K562 (cell line): ENCODE measurements around the gene POLR2L. TPM values are rescaled to one million over a fixed set of nuclear protein-coding genes. Genes with fewer than 3 reads are reported as not detected.
A peak's percentile ranks its signal among the peaks of the same experiment; 100 is the strongest.

Experiments
- HDAC2 ChIP-seq: fragments of 450-650 bp; IDR thresholded peaks from 2 replicates; pipeline ENCODE4 v1.6.1; 2016; ENCODE audit warnings: mild to moderate bottlenecking
- MEF2D ChIP-seq: conservative IDR thresholded peaks from 2 replicates; pipeline ENCODE4 v1.6.1; 2016; ENCODE audit warnings: low read depth, missing genetic modification characterization, missing compliant biosample characterization
- SMAD4 ChIP-seq: fragments of 250-450 bp; sonication (Bioruptor Pico); conservative IDR thresholded peaks from 2 replicates; pipeline ENCODE4 v1.8.0; 2021; ENCODE audit warnings: inconsistent platforms, mild to moderate bottlenecking, moderate library complexity
- SMARCC2 ChIP-seq: fragments of 450-650 bp; IDR thresholded peaks from 2 replicates; pipeline ENCODE4 v1.6.1; 2017; ENCODE audit warnings: antibody characterized with exemption, moderate library complexity, mild to moderate bottlenecking, low read depth
- TFAM ChIP-seq: fragments of 250-450 bp; sonication (Bioruptor Pico); conservative IDR thresholded peaks from 2 replicates; pipeline ENCODE4 v1.5.0; 2021; ENCODE audit warnings: mild to moderate bottlenecking, moderate library complexity
- ZNF316 ChIP-seq: fragments of 450-650 bp; IDR thresholded peaks from 2 replicates; pipeline ENCODE4 v1.6.1; 2016
- polyA plus RNA-seq, 8 experiments: library from polyadenylated mRNA; depleted of rRNA in 4 of 8; stranded (reverse) in 5 of 8; unstranded in 3 of 8; fragments of >200 nt; fragmentation: Nextera tagmentation in 2 of 8; fragmentation: Illumina TruSeq in 1 of 8; extraction: Ambion mirVana in 2 of 8; extraction: Trizol in 1 of 8; gene quantifications; 2 replicates each; pipeline versions ENCODE4 v1.2.1 to v1.2.3, GENCODE V29; 2011 to 2014; ENCODE audit warnings: inconsistent platforms in 1 of 8, missing spikeins in 1 of 8
- total RNA-seq, 7 experiments: library from RNA; depleted of rRNA in 6 of 7; stranded (reverse); fragments of >200 nt in 6 of 7; fragmentation: Illumina TruSeq in 2 of 7; extraction: Trizol in 2 of 7; gene quantifications; 2 replicates each; pipeline versions ENCODE4 v1.2.1 to v1.2.3, GENCODE V29; 2011 to 2021; ENCODE audit warnings: low replicate concordance in 1 of 7
- TF ChIP-seq, protein P1 (sequence below), 2 experiments: fragments of 450-650 bp; IDR thresholded peaks; 2 replicates each; pipeline ENCODE4 v1.6.1; 2018; ENCODE audit warnings: mild to moderate bottlenecking in 2 of 2, low read depth in 1 of 2; ENCODE audit not compliant: partially characterized antibody in 2 of 2
- TF ChIP-seq, protein P2 (sequence below): fragments of 450-650 bp; IDR thresholded peaks from 2 replicates; pipeline ENCODE4 v1.6.1; 2017; ENCODE audit warnings: antibody characterized with exemption
- TF ChIP-seq, protein P3 (sequence below), 3 experiments: fragments of 200-800 bp in 1 of 3; fragments of 250-450 bp in 1 of 3; fragments of 450-650 bp in 1 of 3; sonication (Bioruptor Pico) in 1 of 3; sonication (Bioruptor generic) in 1 of 3; formaldehyde crosslinking in 1 of 3; IDR thresholded peaks; 2 replicates each; pipeline versions ENCODE4 v1.6.1 to v1.8.0; 2016 to 2022; ENCODE audit warnings: mild to moderate bottlenecking in 2 of 3, missing genetic modification characterization in 2 of 3, missing compliant biosample characterization in 1 of 3, moderate library complexity in 1 of 3
- TF ChIP-seq, protein P4 (sequence below), 2 experiments: fragments of 250-450 bp in 1 of 2; fragments of 450-650 bp in 1 of 2; sonication (Bioruptor Pico) in 1 of 2; IDR thresholded peaks; 2 replicates each; pipeline versions ENCODE4 v1.6.1 to v1.8.0; 2016 to 2021; ENCODE audit warnings: mild to moderate bottlenecking in 2 of 2, moderate library complexity in 2 of 2, missing compliant biosample characterization in 1 of 2, missing genetic modification characterization in 1 of 2
- TF ChIP-seq, protein P5 (sequence below): fragments of 250-450 bp; sonication (Bioruptor Pico); IDR thresholded peaks from 2 replicates; pipeline ENCODE4 v1.8.0; 2022; ENCODE audit warnings: inconsistent platforms, mild to moderate bottlenecking, moderate library complexity, borderline replicate concordance

The POLR2L gene
- total and polyA plus RNA-seq, 9 of the 15 experiments (the other 6 are each of a cell fraction or from before 2014, with no cell fraction given), result 38.3 to 688 (median 108) TPM

DNA sequence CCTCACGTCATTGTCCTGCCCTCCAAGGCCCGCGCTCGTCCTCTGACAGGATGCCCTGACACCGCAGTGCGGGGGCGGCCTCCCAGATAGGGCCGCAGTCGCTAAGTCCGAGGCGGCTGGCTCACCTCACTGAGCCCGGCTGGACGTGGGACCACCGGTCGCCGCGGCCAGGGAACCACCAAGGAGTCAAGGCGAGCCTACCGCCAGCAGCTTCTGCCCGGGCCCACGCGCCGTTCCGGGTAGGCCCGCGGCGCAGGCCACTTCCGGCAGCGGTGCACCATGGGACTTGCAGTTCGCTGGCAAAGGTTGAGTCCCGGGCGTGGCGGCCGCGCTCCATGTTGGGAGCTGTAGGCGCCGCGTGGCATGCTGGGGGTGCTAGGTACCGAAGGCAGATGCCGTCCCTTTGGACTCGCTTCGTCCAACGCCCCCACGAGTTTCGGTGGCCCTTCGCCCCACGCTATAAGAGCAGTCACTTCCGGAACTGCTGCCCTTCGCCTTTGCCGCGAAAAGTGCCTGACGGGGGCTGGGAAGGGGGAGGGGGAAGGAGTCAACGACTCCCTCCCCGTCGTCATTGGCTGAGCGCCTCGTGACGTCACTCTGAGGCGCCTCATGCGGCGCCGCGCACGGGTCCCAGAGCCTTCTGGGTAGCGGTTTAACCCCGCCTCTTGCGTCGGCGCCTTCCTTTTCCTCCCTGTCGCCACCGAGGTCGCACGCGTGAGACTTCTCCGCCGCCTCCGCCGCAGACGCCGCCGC, 32.9 kb downstream of the POLR2L start, which contains the start of gene RPLP2 (continued):
- TF ChIP-seq, protein P1, sequence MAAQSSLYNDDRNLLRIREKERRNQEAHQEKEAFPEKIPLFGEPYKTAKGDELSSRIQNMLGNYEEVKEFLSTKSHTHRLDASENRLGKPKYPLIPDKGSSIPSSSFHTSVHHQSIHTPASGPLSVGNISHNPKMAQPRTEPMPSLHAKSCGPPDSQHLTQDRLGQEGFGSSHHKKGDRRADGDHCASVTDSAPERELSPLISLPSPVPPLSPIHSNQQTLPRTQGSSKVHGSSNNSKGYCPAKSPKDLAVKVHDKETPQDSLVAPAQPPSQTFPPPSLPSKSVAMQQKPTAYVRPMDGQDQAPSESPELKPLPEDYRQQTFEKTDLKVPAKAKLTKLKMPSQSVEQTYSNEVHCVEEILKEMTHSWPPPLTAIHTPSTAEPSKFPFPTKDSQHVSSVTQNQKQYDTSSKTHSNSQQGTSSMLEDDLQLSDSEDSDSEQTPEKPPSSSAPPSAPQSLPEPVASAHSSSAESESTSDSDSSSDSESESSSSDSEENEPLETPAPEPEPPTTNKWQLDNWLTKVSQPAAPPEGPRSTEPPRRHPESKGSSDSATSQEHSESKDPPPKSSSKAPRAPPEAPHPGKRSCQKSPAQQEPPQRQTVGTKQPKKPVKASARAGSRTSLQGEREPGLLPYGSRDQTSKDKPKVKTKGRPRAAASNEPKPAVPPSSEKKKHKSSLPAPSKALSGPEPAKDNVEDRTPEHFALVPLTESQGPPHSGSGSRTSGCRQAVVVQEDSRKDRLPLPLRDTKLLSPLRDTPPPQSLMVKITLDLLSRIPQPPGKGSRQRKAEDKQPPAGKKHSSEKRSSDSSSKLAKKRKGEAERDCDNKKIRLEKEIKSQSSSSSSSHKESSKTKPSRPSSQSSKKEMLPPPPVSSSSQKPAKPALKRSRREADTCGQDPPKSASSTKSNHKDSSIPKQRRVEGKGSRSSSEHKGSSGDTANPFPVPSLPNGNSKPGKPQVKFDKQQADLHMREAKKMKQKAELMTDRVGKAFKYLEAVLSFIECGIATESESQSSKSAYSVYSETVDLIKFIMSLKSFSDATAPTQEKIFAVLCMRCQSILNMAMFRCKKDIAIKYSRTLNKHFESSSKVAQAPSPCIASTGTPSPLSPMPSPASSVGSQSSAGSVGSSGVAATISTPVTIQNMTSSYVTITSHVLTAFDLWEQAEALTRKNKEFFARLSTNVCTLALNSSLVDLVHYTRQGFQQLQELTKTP (IDR thresholded peaks at IDR 0.05; ENCODE audit: low read depth in 1 of 2, partially characterized antibody in 2 of 2), result peak in 1 of 2 experiments; percentile 97
- TF ChIP-seq TFAM (CRISPR knock-in tag), result no peak
- TF ChIP-seq, protein P2, sequence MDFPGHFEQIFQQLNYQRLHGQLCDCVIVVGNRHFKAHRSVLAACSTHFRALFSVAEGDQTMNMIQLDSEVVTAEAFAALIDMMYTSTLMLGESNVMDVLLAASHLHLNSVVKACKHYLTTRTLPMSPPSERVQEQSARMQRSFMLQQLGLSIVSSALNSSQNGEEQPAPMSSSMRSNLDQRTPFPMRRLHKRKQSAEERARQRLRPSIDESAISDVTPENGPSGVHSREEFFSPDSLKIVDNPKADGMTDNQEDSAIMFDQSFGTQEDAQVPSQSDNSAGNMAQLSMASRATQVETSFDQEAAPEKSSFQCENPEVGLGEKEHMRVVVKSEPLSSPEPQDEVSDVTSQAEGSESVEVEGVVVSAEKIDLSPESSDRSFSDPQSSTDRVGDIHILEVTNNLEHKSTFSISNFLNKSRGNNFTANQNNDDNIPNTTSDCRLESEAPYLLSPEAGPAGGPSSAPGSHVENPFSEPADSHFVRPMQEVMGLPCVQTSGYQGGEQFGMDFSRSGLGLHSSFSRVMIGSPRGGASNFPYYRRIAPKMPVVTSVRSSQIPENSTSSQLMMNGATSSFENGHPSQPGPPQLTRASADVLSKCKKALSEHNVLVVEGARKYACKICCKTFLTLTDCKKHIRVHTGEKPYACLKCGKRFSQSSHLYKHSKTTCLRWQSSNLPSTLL, result no peak
- TF ChIP-seq SMARCC2, result no peak
- TF ChIP-seq, protein P3, sequence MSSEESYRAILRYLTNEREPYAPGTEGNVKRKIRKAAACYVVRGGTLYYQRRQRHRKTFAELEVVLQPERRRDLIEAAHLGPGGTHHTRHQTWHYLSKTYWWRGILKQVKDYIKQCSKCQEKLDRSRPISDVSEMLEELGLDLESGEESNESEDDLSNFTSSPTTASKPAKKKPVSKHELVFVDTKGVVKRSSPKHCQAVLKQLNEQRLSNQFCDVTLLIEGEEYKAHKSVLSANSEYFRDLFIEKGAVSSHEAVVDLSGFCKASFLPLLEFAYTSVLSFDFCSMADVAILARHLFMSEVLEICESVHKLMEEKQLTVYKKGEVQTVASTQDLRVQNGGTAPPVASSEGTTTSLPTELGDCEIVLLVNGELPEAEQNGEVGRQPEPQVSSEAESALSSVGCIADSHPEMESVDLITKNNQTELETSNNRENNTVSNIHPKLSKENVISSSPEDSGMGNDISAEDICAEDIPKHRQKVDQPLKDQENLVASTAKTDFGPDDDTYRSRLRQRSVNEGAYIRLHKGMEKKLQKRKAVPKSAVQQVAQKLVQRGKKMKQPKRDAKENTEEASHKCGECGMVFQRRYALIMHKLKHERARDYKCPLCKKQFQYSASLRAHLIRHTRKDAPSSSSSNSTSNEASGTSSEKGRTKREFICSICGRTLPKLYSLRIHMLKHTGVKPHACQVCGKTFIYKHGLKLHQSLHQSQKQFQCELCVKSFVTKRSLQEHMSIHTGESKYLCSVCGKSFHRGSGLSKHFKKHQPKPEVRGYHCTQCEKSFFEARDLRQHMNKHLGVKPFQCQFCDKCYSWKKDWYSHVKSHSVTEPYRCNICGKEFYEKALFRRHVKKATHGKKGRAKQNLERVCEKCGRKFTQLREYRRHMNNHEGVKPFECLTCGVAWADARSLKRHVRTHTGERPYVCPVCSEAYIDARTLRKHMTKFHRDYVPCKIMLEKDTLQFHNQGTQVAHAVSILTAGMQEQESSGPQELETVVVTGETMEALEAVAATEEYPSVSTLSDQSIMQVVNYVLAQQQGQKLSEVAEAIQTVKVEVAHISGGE (CRISPR knock-in tag; IDR thresholded peaks at IDR 0.05), result peak in 2 of 3 experiments; percentile 71 to 95; a peak in 4 of 6 replicates
- TF ChIP-seq HDAC2, result peak; percentile 63
- no peak for TF ChIP-seq MEF2D (tag)
- TF ChIP-seq, protein P4, sequence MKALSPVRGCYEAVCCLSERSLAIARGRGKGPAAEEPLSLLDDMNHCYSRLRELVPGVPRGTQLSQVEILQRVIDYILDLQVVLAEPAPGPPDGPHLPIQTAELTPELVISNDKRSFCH (CRISPR knock-in tag; IDR thresholded peaks at IDR 0.05), result no peak
- TF ChIP-seq, protein P4 (tag; IDR thresholded peaks at IDR 0.05), result peak; percentile 95
- TF ChIP-seq, protein P5, sequence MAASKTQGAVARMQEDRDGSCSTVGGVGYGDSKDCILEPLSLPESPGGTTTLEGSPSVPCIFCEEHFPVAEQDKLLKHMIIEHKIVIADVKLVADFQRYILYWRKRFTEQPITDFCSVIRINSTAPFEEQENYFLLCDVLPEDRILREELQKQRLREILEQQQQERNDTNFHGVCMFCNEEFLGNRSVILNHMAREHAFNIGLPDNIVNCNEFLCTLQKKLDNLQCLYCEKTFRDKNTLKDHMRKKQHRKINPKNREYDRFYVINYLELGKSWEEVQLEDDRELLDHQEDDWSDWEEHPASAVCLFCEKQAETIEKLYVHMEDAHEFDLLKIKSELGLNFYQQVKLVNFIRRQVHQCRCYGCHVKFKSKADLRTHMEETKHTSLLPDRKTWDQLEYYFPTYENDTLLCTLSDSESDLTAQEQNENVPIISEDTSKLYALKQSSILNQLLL (CRISPR knock-in tag), result no peak
- peak; percentile 19 for TF ChIP-seq SMAD4 (CRISPR knock-in tag)
- peak; percentile 52; the same call in 1 of the 2 replicates for TF ChIP-seq ZNF316
